GM19463 (cell line): ENCODE measurements around the gene MICALL2.
"Not testable (repeated sequence)": the region's sequence is repeated elsewhere in the genome, so short reads cannot be mapped to it uniquely, and the experiment has no call there.

Source experiments
- ATAC-seq: cut with Tn5 transposase; IDR thresholded peaks from one replicate; pipeline ENCODE4 v1.9.1; 2021; ENCODE audit warnings: mild to moderate bottlenecking, moderate library complexity; ENCODE audit not compliant: unreplicated experiment

The MICALL2 gene

DNA sequence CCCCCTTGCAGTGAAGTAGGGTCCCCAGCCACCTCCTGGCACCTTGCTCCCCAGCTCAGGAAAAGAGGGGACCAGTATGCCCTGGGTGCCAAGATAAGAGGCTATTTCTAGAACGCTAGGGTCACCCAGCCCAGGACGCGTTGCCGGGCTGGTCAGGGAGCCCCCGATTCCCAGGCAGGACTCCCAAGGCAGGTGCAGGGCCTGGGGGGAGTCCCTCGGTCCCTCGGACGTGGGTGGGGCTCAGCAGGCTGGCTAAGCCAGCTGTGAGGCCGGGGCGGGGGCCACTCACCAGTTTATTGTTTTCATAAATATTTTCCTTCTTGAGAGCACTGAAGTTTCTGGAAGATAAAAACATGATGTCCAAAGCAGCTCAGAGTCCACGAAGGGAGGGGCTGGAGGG is 9.3 kb downstream of the MICALL2 start:
- ATAC-seq = no peak

DNA sequence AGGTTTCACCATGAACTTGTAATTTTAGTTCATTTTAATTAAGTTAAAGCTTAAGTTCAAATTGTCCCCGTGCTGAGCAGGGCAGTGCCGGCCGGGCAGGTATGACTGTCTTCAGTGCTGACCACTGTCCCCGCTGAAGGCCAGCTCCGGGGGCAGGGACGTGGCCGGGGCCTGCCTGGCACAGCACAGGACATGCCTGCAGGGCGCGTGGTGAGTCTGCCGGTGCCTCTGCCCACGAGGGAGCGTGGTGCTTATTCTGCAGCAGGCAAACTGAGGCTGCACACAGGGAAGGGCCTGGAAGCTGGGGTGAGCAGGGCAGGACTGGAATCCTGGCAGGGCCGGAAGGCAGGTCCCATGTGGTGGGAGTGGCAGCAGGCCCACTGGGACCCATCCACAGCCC is 9.8 kb downstream of the MICALL2 start:
- no peak for ATAC-seq

DNA sequence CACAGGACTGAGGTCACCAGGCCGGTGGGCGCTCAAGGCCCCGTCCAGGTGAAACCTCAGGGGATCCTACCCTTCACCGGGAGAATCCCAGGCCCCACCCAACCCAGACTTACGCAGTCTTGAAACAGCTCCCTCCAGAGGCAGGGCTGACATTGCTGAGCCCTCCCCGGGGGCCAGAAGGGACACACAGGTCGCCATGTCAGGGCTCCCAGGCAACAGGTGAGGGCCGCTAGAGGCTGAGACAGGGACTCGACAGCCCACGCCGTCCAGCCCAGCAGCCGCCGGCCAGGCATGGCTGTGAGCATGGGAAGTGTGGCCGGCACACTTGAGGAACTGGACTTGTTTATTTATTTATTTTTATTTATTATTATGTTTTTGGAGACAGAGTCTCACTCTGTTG is 10.3 kb downstream of the MICALL2 start:
- ATAC-seq = no peak

DNA sequence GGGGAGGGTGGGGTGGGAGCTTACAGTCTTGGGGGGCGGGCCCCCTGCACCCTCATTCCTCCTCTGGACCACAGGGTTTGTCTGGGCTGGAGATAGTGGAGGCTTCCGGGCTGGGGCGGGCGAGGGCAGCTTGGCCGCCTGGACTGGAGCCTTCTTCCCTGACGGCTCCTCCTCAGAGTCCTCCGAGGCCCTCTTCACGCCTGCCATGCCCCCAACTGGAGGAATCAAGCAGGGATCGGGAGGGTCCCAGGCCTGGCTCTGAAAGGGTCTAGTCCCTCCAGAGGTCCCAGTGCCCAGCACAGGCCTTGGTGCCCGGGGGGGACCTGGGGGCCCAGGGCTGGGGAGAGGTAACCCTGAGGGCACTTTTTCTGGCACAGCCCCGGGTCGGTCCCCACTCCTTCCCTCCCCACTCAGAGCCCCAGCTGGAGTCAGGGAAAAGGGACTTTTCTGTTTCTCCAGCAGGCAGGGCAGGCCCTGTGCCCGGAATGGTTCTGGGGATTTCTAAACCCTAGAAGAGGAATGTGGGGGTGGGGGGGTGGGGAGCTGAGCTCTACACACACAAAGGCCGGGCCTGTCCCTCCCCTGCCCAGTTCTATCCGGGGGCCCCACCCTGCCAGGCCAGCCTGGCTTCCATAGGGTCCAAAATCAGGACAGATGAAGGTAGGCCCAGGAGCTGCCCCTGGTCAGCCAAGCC is 11.6 kb downstream of the MICALL2 start:
- no peak for ATAC-seq

DNA sequence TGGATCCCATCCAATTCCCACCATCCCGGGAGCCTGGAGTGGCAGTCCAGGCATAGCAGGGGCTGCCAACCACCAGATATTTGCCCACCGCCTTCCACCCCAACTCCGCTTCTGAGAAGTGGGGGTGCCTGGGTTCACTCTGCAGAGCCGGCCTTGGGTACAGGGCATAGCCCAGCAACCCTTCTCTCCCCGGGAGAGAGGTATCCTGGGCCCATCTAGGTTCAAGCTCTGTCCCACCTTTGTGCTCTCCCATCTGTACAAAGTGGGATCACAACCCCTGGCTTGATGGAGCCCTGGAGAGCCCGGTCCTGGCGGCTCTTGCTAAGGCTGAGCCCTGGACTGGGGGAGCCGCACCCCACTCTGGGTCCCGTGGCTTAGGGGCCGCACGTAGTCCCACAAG is 12.2 kb downstream of the MICALL2 start:
- ATAC-seq = no peak

DNA sequence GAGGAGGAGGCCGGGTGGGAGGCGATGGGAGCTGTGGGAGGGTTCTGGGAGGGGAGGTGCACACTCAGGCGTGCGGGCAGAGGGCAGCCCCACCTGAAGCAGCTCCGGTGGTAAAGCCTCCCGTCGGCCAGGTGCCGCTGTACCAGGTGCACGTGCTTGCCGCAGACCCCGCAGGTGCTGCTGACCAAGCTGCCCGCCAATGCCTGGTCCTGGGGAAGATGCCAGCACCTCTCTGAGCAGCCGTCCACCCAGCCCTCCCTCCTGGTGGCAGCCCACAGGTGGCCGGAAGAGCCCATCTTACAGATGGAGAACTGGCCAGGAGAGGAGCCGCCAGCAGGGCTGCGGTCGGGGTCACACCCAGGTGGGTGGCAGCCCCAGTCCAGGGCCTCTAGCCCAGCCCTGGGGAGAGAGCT is 12.6 kb downstream of the MICALL2 start:
- ATAC-seq = no peak

DNA sequence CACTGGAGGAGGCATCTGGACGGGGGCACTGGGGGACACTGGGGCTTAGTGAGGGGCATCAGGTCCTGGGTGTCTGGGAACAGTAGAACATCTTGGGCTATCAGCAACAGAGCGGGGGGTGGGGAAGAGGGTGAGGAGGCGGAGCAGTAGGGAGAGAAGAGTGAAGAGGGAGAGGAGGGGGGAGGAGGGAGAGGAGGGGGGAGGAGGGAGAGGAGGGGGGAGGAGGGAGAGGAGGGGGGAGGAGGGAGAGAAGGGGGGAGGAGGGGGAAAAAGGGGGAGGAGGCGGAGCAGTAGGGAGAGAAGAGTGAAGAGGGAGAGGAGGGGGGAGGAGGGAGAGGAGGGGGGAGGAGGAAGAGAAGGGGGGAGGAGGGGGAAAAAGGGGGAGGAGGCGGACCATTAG is 13.2 kb downstream of the MICALL2 start:
- ATAC-seq = not testable (repeated sequence)

DNA sequence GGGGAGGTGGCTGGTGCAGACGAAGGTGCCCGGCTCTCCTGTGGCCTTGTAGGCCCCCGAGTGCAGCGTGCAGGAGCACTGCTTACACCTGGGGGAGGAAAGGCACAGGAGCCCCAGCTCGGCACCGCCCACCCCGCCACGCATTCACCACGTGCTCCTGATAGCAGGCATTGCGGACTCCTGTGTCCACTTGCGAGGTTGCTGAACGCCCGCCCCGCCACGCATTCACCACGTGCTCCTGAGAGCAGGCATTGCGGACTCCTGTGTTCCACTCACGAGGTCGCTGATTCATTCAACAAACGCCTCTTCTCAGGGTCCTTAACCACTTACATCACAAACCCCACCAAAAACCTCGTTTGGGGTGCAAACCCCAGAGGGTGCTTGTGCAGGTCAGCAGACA is 13.9 kb downstream of the MICALL2 start:
- ATAC-seq = no peak

DNA sequence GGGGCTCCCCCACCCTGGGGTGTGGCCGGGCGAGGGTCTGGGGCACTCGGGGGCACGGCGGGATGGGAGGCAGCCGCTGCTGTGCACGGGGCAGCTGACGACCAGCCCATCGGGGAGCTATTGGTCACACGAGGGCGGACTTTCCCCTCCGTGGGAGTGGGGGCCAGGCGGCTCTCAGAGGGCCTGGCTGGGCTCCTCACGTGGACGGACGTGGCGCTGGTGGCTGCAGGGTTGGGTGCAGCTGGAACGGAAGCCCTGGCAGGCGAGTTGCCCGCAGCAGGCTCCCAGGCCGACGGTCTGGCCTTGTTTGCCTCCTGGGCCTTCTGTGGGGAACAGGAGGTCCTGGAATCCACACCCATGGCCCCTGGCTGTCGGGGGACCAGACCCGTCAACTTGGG is 14.3 kb downstream of the MICALL2 start:
- no peak for ATAC-seq

DNA sequence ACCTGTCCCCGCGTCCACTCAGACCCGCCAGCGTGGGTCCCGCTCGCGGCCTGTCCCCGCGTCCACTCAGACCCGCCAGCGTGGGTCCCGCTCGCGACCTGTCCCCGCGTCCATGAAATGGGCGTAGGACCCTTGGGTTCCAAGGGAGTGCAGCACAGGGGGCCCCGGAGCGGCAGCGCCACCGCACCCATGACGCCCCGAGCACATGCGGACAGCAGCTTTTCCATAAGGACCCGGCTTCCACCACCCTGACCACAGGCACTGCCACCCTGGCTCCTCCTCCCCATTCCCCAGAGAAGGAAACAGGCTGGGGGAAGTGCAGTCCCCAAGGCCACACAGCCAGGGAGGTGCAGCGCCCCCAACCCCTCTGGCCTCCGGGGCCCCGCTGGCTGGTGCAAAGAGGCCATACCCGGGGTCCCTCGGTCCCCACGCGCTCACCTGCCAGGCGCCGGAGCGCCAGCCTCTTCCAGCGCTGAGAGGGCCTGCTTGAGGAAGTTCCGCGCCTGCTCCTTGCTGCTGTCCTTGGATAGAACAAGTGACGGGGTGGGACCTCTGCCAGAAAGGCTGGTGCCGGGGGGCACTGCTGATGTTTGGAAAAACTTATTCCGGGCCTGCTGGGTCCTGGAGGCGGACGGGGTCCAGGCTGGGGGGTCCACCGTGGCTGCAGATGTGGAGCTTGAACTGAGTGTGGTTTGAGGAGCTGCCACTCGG is 14.9 kb downstream of the MICALL2 start:
- ATAC-seq = no peak

DNA sequence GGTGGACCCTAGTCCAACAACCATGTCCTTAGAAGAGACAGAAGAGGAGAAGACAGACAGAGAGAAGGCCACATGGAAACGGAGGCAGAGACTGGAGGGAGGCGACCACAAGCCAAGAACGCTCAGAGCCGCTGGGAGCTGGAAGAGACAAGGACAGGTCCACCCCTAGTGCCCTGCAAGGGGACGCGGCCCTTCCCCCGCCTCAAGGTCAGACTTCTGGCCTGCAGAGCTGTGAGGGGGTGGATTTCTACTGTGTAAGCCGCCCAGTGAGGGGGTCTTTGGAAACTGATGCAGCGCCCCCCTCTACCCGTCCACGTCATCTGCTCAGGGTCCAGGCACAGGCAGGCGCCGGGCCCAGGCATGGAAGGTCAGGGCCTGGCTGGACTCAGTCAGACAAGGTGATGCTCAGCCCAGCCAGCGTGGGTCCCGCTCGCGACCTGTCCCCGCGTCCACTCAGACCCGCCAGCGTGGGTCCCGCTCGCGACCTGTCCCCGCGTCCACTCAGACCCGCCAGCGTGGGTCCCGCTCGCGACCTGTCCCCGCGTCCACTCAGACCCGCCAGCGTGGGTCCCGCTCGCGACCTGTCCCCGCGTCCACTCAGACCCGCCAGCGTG is 15.6 kb downstream of the MICALL2 start:
- not testable (repeated sequence) for ATAC-seq

DNA sequence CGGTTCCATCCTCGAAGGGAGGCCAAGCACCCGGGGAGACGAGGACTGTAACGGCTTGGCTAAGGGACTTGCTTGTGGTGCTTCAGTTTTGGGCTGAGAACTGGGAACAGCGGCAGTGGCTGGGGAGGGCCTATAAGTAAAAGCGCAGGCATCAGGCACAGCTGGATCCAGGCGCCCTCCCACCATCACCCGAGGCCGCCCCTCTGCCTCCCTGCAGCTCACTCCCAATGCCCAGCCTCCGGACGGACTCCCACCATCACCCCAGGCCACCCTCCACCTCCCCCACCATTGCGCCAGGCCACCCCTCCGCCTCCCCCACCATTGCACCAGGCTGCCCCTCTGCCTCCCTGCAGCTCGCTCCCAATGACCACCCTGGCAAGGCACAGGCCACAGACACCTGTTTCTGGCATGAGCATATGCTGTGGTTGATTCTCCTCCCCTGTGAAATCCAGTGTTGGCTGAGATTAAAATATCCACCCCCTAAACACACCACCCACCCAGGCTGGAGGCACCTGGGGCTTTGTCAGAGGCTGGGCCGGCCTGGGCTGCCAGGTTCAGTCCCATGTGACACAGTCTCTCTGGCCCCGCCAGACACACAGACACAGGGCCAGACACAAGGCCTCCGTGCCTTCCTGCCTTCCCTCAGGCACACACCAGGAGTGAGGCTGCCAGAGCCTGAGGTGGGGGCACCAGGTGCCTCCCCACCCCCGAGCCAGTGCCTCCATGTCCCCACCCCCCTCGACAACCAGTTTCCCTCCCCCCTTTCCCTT is 16.7 kb downstream of the MICALL2 start:
- no peak for ATAC-seq

DNA sequence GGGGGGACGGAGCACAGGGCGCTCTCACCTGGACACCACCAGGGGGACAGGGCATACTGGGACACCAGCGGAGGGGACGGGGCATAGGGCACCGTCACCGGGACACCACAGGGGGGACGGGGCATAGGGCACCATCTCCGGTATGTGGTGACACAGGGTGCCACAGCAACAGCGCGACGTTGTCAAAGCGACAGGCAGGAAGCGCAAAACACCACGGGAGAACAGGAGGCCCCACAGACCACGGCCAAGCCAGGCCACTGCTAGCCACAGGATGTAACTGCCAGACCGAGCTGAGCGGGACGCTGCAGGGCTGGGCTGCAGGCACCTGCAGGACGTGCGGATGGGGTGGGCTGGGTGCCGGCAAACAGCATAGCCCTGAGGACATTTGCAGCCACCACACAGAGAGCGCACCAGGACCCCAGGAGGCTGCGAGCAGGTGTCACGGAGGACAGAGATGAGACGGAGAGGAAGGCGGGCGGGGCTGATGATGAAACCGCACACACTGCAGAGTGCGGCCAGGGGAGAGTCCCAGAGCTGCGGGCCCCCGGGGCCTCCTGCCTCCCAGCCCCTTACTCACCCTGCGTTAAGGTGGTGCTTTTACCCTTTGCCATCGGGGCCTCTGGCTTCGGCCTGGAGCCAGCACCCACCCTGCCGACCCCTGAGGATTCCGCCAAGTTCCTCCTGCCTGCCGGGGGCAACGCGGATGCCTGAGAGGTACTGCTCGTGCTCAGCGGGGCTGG is 17.5 kb downstream of the MICALL2 start:
- no peak for ATAC-seq

DNA sequence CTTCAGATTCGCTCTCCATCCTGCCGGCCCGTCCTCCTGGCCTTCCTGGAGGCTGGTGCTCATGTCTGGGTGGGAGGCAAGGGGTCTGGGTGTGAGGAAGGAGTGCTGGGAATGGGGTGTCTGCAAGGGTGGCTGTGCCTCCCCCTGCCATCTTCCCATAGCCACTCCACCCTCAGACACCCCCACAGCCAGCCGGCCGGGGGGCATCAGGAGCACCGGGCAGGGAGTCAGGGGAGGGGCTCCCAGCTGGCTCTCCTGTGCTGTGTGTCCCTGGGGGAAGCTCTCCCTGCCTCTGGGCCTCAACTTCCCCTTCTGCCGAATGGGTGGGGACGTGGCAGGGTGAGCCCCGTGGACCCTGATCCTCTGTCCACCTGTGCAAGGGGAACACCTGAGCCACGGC is 18.6 kb downstream of the MICALL2 start:
- ATAC-seq = no peak

DNA sequence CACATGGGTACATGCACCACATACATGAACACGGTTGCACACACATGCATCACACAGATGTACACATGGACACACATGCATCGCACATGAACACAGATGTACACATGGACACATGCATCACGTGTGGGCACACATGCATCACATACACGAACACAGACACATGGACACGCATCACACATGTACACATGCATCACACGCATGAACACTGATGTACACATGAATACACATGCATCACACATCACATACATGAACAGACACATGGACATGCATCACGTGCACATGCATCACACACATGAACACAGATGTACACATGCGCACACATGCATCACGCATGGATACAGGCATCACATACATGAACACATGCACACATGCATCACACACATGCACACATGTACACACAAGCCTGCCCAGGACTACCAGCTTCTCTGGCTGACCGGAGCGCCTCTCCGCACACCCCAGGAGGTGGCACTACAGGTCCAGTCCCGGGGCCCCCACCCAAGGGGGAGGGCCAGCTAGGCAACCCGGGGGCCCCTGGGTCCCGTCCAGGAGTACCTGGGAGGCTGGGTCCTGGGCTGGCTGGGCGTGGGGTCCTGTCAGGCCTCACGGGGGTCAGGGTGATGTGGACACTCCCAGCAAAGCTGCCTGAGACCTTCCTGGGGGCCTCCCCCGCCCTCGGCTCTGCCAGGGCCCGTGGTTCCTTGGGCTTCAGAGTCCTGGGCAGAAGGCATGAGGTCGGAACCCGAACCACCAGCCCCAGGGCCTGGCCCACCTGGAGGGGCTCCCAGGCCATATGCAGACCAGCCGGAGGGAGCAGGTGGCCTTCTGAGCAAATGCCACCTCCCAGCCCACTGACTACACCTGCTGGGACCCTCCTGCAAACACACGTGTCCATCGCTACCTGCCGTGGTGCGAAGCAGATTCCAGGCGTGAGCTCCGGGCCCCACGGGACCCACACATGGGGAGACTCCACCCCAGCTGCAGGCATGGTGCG is 19.6 kb downstream of the MICALL2 start:
- no peak for ATAC-seq

DNA sequence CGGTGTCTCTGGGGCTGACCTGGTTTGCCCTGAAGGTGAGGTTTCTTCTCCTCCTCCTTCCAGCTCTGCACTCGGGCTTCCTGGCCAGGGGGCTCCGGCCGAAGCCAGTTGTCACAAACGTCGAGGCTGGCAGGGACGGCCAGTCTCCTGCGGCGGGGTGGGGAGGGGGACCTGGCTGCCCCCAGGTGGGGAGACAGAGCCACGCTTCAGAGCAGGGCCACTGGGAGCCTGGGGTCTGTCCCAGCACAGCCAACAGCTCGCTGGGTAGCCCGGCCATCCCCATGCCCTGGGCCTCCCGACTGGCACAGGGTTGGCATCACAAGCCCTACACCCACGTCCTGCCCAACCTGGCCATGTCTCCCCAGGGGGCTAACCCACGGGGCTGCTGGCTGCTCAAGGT is 20.4 kb downstream of the MICALL2 start:
- ATAC-seq = no peak

DNA sequence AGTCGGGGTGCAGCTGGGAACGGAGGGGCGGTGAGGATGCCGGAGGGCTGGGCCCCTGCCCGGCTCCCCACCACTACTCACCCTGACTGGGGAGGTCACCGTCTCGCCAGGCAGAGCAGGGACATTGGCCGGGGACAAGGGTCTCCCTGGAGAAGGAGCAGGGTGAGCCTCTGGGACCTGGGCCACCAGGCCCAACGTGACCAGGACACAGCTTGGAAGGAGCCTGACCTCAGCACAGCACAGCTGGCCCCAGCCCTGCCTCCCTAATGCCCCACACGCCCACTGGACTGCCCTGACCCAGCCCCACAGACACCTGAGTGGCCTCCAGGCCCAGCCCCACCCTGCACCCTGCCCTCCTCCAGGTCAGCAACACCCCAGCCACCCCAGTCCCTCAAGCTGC is 21.1 kb downstream of the MICALL2 start:
- no peak for ATAC-seq

DNA sequence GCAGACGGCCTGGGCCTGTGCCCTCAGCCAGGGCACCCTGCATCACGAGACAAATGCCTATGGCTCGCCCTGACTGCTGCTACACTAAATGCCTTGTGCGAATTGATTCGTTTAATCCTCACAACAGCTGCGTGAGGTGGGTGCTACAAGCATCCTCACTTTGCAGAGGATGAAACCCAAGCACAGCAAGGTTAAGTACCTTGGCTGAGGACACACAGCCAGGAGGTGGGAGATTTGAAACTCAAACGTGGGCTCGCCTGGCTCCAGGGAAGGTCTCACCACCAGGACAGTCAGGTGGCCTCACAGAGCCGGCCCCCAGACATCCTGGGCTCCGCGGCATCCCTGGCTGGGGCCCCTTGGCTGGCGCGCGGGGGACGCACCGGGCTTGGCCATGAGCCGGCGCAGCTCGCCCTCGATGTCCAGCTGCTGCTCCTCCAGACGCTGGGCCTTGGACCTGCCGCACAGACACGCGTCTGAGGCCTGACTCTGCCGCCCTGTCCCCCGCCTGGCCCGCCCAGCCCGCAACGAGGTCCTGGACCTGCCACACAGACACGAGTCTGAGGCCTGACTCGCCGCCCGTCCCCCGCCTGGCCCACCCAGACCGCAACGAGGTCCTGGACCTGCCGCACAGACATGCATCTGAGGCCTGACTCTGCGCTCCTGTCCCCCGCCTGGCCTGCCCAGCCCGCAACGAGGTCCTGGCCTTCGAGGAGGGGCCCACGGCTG is 22.0 kb downstream of the MICALL2 start:
- ATAC-seq = no peak

DNA sequence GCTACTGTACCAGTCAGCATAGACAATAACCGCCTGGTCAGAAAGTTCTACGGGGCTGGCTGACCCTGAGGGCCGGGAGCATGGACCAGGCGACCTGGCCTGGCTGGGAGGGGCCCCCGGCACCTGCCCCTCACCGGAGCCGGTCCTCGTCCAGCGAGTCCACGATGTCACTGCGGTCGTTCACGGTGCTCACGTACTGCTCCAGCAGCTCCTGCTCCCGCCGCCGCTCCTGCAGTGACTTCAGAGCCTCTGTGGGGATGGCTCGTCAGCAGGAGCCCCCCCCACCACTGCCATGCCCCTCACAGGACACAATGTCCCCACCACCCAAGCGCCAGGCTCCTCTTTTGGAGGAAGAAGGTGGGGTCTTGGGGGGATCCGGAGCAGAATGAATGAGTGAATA is 22.7 kb downstream of the MICALL2 start:
- ATAC-seq = no peak
